Measurements from ENCODE around the gene RNF126. TPM values are rescaled to one million over a fixed set of nuclear protein-coding genes. Genes with fewer than 3 reads are reported as not detected.

Gene RNF126
- total RNA-seq, 3 donors from 2014 or later = 47.5 to 69.1 (median 62.0) TPM

- no peak for TF ChIP-seq CTCF (IDR thresholded peaks at IDR 0.05)
- no peak for ATAC-seq
- Histone ChIP-seq H3K4me1 (ENCODE audit: low read depth) (no peaks in the 10 kb centered on the region), H3K36me3 (ENCODE audit: low read depth) (peaks cover 9% of the 10 kb centered on the region), H3K4me3 (no peak overlapping the region), H3K9me3 (no peaks in the 10 kb centered on the region)
- no peak for DNase-seq
- intact Hi-C loops (cut with DNase I, micrococcal nuclease) = no loop called here
Observed at GRCh38 chr19:645912-646778, 16.9 kb downstream of the RNF126 start.

- ATAC-seq = no peak
- no peak for TF ChIP-seq CTCF (IDR thresholded peaks at IDR 0.05)
- no peak overlapping the region for H3K4me3 ChIP-seq
- no peaks in the 10 kb centered on the region for H3K9me3 ChIP-seq
- intact Hi-C loops (cut with DNase I, micrococcal nuclease) = no loop called here
- DNase-seq = no peak
- peaks cover 7% of the 10 kb centered on the region for H3K36me3 ChIP-seq (ENCODE audit: low read depth)
- H3K4me1 ChIP-seq (ENCODE audit: low read depth) = peaks cover 7% of the 10 kb centered on the region
Observed at GRCh38 chr19:644789-645188, 18.2 kb downstream of the RNF126 start.

GRCh38 chr19:644363-644762 is 18.7 kb downstream of the RNF126 start:
- no peak for TF ChIP-seq CTCF (IDR thresholded peaks at IDR 0.05)
- no peak for DNase-seq
- H3K36me3 ChIP-seq (ENCODE audit: low read depth) = peaks cover 7% of the 10 kb centered on the region
- no peak overlapping the region for H3K4me3 ChIP-seq
- no peaks in the 10 kb centered on the region for H3K9me3 ChIP-seq
- intact Hi-C loops (cut with DNase I, micrococcal nuclease) = no loop called here
- H3K4me1 ChIP-seq (ENCODE audit: low read depth) = peaks cover 9% of the 10 kb centered on the region
- no peak for ATAC-seq

- ATAC-seq = no peak
- no peak for DNase-seq
- Histone ChIP-seq H3K4me1 (ENCODE audit: low read depth) (peaks cover 15% of the 10 kb centered on the region), H3K9me3 (no peaks in the 10 kb centered on the region), H3K36me3 (ENCODE audit: low read depth) (peaks cover 6% of the 10 kb centered on the region), H3K4me3 (no peak overlapping the region)
- intact Hi-C loops (cut with DNase I, micrococcal nuclease) = no loop called here
- TF ChIP-seq CTCF (IDR thresholded peaks at IDR 0.05) = no peak
Observed at GRCh38 chr19:643736-644135, 19.3 kb downstream of the RNF126 start.

GRCh38 chr19:642767-643727 is 20.0 kb downstream of the RNF126 start:
- ATAC-seq (no peak), DNase-seq (no peak)
- TF ChIP-seq CTCF (IDR thresholded peaks at IDR 0.05) = no peak
- peaks cover 3% of the 10 kb centered on the region for H3K36me3 ChIP-seq (ENCODE audit: low read depth)
- H3K4me1 ChIP-seq (ENCODE audit: low read depth) = peaks cover 17% of the 10 kb centered on the region
- H3K4me3 ChIP-seq = no peak overlapping the region
- intact Hi-C loops (cut with DNase I, micrococcal nuclease) = no loop called here
- no peaks in the 10 kb centered on the region for H3K9me3 ChIP-seq

Measured in mucosa of descending colon (tissue), 3 donors.